Measurements from ENCODE around the gene RNF5. TPM values are rescaled to one million over a fixed set of nuclear protein-coding genes. Genes with fewer than 3 reads are reported as not detected.
A peak's percentile ranks its signal among the peaks of the same experiment; 100 is the strongest.

RNF5 gene
- total and polyA plus RNA-seq, 9 of the 15 experiments (the other 6 are each of a cell fraction or from before 2014, with no cell fraction given) = 62.2 to 245 (median 129) TPM

- TF ChIP-seq NCOA2 (IDR thresholded peaks at IDR 0.05; ENCODE audit: partially characterized antibody in 2 of 2) = no peak
- TF ChIP-seq ZBTB17 (CRISPR knock-in tag; IDR thresholded peaks at IDR 0.05) = peak; percentile 40
- TF ChIP-seq IFI16 (CRISPR knock-in tag; IDR thresholded peaks at IDR 0.05) = 0 out of 2 replicates have a peak, but pooled peaks have one; percentile 31
- TF ChIP-seq KLF6 (CRISPR knock-in tag; IDR thresholded peaks at IDR 0.05; ENCODE audit: borderline replicate concordance) = 0 out of 2 replicates have a peak, but pooled peaks have one; percentile 63
- TF ChIP-seq CGGBP1 (CRISPR knock-in tag; IDR thresholded peaks at IDR 0.05) = no peak
- peak; percentile 56; the same call in 1 of the 2 replicates for TF ChIP-seq ZBTB9 (CRISPR knock-in tag; IDR thresholded peaks at IDR 0.05)
- TF ChIP-seq ZC3H8 (IDR thresholded peaks at IDR 0.05) = no peak
- TF ChIP-seq NFRKB (IDR thresholded peaks at IDR 0.05; ENCODE audit: low read depth) = peak; percentile 95
- peak; percentile 18 for TF ChIP-seq TAF1 (IDR thresholded peaks at IDR 0.05; ENCODE audit: control insufficient read depth, extremely low read depth, insufficient read depth, low read length, severe bottlenecking)
- TF ChIP-seq ZNF197 (CRISPR knock-in tag; IDR thresholded peaks at IDR 0.05; ENCODE audit: low read depth) = no peak
- TF ChIP-seq MYBL2 (IDR thresholded peaks at IDR 0.05; ENCODE audit: low read depth) = no peak
- TF ChIP-seq MYBL2 (CRISPR knock-in tag; IDR thresholded peaks at IDR 0.05; ENCODE audit: borderline replicate concordance) = no peak
- TF ChIP-seq BRD9 (IDR thresholded peaks at IDR 0.05; ENCODE audit: low read depth, partially characterized antibody) = peak; percentile 82
- TF ChIP-seq EWSR1 (IDR thresholded peaks at IDR 0.05; ENCODE audit: borderline replicate concordance, low read depth, partially characterized antibody) = no peak
- TF ChIP-seq KDM1A (IDR thresholded peaks at IDR 0.05) = no peak
- no peak for TF ChIP-seq TCF7 (IDR thresholded peaks at IDR 0.05; ENCODE audit: borderline replicate concordance)
- no peak for TF ChIP-seq POLR2AphosphoS2 (IDR thresholded peaks at IDR 0.05; ENCODE audit: low read length)
- no peak for TF ChIP-seq ZNF740 (CRISPR knock-in tag; IDR thresholded peaks at IDR 0.05)
- no peak for TF ChIP-seq ZNF740 (tag; IDR thresholded peaks at IDR 0.05)
- 0 out of 2 replicates have a peak, but pooled peaks have one; percentile 29 for TF ChIP-seq TCF15 (CRISPR knock-in tag; IDR thresholded peaks at IDR 0.05)
- TF ChIP-seq ZNF408 (CRISPR knock-in tag; IDR thresholded peaks at IDR 0.05; ENCODE audit: low read depth) = no peak
- no peak for TF ChIP-seq POLR2G (IDR thresholded peaks at IDR 0.05; ENCODE audit: low read depth, low read length)
- TF ChIP-seq FOSL1 (tag; conservative IDR thresholded peaks at IDR 0.05) = peak; percentile 45; the same call in 1 of the 2 replicates
- peak; percentile 8; the same call in 1 of the 2 replicates for TF ChIP-seq FOXM1 (IDR thresholded peaks at IDR 0.05; ENCODE audit: low read depth)
- peak; percentile 64; the same call in 1 of the 2 replicates for TF ChIP-seq FOXM1 (CRISPR knock-in tag; IDR thresholded peaks at IDR 0.05; ENCODE audit: low read depth)
- TF ChIP-seq ZNF239 (CRISPR knock-in tag; IDR thresholded peaks at IDR 0.05) = peak; percentile 27; the same call in 1 of the 2 replicates
- peak; percentile 9 for TF ChIP-seq SMAD1 (IDR thresholded peaks at IDR 0.05; ENCODE audit: low read depth, low read length, partially characterized antibody)
Observed at GRCh38 chr6:32177183-32177787, 920 bp upstream of the RNF5 start (continued).

Measured in K562 (cell line).